ENCODE results near the gene SGSM1.

The SGSM1 gene

DNA sequence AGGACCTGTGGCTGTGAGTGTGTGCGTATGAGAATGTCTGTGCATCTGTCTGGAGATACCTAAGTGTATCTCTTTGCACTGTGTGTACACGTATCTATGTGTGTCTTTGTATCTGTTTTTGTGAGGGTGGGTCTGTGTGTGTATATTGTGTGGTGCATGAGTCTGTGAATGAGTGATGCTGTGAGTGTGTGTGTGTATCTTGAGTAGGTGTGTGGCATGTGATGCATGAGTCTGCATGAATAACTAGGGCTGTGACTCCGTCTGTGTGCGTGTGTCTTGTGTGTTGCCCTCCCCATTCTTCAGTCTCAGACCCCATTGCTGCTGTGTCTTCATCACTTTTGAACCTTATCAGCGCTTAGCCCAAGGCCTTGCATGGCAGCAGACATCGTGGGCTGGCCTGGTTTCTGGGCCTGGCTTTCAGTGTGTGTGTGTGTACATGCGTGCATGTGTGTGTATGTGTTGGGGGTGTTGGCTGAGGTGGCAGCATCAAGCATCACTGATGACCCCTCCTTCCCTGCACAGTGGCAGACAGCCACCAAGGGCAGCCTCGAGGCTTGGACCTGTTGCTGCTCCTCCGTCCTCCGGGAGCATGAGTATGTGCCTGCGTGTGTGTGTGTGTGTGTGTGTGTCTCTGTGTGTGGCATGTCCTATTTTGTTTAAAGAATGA lies 1.4 kb downstream of the SGSM1 start:
- no peak for DNase-seq (ENCODE audit: low read depth, low spot score)

DNA sequence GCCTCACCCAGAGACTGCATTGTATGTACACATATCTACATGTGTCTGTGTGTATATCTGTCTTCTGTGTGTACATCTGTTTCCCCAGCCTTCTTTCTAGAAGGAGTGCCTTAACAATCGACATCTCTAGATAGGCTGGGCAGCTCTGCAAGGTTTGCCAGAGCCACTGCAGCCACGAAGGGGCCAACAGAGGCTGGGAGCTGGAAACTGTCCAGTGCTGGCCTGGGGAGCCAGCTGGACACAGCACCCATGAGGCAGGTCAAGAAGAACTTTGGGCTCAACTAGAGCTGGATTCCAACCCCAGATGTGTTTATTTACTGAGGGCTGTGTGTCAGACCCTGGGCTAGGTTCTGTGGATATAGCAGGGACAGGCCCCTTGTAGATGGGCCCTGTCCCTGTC lies 3.3 kb downstream of the SGSM1 start:
- no peak for DNase-seq (ENCODE audit: low read depth, low spot score)

DNA sequence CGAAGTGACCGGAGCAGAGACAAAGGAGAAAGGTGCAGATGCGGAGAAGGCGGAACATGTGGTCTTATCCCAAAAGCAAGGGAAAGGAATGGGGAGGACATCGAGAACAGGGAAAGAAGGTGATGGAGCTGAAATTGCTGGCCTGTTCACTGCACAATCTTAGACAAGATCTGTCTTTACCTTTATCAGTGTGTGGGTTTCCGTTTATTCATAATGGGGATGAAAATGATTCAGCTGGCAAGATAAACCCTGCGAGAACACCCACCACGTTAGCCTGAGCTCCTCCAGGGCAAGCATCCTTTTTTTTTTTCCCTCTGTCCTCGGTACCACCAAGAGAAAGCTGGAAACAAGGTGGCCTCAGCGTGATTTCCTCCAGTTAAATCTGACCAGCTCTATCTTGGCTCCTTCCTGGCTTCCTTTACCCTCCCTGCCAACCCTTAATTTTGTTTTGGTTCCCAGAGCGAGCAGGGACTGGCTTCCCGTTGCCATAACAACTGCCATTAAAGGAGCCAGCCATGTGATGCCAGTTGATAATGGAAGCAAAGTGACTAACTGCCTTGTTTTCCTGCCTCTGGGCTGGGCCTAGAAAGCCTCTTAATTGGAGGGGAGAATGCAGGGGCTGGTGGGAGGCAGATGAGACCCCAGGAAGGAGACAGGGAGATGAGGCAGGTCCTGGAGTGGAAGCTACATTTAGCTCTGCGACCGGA lies 4.2 kb downstream of the SGSM1 start:
- no peak for DNase-seq (ENCODE audit: low read depth, low spot score)

DNA sequence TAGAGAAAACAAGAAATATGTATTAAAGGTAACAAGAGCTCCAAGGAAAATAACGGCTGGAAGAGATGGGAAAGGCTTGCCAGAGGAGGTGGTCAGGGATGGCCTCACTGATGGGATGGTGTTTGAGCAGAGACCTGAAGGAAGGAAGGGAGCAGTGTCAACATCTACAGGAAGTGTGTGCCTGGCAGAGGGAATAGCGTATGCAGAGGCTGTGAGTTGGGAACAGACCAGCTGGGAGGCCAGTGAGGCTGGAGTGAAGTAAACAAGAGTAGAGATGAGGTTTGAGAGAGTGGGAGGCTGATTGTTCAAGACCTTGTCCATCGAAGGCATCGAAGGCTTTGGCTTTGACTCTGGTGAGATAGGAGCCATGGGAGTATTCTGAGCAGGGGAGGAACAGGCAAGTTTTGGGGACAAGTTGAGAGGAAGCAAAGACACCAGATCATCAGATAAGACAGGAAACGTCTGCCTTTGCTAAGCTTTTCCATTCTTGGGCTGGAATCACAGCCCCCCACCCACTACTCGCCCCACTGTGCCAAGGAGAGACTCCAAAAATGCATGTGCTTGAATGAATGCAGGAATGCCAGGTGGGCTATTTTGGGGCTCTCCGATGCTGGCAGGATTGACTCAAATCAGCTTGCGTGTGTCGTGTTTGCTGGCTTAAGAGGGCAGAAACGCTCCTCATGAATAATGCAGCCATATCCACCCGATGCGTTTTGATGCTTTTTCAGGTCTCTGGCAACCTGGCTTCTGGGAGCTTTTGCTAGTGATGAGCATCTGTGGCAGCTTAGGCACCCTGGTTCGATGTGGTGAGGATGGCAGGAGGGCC lies 7.2 kb downstream of the SGSM1 start:
- no peak for DNase-seq (ENCODE audit: low read depth, low spot score)

DNA sequence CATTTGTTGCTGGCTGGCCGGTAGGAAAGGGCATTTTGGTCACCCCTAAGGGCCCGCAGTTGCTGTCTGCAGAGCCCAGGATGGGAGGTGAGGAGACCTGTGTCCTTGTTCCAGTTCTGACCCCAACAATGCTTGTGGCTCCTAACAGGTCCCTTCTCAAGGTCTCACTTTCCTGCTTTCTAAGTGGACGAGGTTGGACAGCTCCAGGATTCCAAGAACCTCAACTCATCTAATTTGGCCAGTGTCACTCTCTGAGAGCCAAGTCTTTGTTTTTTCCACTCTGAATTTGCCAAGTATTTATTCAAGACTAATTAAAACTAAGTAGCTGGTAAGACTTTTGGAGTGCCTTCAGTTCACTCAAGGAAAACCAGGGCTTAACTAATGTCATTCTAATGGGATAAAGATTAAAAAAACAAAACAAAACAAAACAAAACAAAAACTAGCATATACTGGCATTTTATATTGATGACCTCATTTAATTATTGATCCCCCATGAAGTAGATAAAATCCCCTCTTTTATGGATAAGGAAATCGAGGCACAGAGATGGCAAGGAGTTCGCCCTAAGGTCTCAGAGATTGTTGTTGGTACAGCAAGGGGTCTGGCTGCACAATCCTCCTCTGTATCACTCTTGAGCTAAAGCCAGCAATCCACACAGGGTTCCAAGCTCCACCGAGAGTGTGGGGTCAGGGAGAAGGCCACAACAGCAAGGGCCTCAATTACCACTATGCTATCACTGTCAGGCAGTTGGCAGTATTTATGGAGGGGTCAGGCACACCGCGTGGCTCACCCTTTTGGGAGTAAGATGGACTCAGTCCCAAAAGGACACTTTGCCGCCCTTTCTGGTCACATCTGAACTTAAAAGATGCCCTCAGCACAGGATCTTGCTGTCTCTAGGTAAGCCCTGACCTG lies 8.1 kb downstream of the SGSM1 start:
- no peak for DNase-seq (ENCODE audit: low read depth, low spot score)

DNA sequence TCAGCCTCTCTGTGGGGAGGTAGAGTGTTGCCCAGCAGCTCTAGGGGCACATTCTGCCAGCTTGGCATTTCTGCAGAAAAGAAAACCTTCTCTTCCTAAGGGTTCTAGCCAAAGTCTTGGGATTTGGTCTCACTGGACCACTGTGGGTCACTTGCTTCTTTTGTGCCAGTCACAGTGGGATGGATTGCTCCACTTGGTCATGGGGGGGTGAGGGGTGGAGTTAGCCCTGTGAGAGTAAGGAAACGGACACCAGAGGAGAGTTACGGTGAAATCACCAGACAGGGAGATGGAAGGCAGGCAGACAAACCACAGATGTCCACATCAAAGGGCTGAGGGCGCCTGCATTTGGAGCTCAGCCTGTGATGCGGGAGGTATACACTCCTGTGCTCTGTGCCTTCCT lies 10.8 kb downstream of the SGSM1 start:
- no peak for DNase-seq (ENCODE audit: low read depth, low spot score)

DNA sequence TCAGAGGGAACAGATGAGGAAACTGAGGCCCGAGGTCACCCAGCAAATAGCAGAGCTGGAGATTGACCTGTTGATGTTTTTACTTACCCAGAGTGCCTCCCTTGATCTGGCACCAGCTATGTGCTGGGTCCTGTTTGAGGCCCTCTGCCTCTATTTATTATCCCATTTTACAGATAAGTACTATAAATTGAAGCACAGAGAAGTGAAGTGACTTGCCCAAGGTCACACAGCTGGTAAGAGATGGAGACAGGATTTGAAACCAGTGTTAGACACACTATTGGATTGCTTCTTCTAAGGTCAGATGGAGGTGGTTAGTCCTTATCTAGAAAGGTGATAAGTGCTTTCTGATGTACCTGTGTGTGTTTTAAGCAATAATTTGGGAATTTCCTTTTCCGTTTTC lies 13.5 kb downstream of the SGSM1 start:
- no peak for DNase-seq (ENCODE audit: low read depth, low spot score)

DNA sequence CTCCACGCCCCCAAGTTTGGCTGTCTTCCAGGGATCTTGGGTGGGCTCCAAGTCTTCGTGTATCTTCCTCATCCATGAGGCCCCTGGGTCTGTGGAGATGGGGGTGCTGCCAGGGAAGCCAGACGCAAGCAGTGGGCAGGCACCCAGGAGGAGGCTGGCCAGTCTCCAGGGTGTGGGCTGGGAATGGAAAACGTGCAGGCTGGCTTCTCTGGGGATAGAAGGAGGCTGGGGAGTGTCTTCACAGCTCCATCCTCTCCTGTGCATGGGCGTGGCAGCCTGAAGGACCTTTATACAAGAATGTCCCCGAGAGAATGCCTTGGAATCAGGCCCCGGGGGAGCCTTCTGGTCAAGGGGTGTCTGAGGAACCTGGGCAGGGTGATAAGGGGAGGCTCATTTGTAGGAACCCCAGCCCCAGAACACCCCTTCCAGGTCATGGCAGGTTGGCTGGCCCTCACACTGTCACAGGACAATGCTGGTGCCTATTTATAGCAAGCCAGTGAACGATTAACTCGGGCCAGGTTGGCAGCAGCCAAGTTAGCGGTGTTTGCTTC lies 14.0 kb downstream of the SGSM1 start:
- no peak for DNase-seq (ENCODE audit: low read depth, low spot score)

DNA sequence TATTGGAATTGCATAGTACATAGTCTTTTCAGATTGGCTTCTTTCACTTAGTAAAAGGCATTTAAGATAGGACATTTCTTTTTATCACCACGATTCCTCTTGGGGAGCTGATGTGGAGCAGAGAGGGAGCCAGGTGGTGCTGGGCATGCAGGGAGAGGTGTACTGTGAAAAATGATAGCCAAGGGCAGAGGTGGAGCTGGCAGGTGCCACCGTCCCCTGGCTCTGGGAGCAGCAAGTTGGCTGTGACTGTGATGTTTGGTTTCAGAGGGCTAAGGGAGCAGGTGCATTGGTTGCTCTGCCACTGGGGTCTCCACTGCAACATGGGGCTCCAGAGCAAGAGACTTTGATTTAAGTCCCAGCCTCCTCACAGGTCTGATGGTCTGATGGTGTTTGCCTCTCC lies 16.5 kb downstream of the SGSM1 start:
- no peak for DNase-seq (ENCODE audit: low read depth, low spot score)

DNA sequence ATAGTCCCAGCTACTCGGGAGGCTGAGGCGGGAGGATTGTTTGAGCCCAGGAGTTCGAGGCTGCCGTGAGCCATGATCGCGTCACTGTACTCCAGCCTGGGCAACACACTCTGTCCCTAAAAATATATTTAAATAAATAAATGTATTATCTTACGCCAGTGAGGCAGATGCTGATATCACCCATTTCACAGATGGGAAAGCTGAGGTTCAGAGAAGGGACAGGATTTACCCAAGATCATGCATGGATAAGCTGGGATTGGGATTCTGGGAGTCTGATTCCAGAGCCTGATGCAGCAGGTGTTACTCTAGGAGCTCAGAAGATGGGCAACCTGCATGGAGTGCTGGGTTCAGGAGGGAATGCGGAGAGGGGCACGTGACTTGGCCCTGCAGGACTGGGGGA lies 17.8 kb downstream of the SGSM1 start:
- DNase-seq (ENCODE audit: low read depth, low spot score), result no peak

DNA sequence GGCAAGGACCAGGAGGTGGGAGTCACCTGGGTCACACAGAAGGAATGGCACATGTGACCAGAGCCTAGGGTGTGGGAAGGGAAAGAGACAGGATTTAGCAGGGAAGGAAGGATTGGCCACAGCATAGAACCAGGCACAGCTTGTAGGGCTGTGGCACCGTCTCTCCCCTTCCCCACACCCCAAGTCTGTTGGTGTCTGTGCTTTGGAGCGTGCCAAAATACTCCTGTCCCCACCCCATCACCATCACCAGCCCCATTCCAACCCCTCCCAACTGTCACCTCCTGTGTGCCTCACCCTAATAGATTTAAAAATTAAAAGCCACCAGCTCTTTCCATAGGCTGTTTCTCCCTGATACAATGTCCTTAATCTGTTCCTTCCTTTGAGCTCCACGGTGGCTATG lies 18.2 kb downstream of the SGSM1 start:
- no peak for DNase-seq (ENCODE audit: low read depth, low spot score)

DNA sequence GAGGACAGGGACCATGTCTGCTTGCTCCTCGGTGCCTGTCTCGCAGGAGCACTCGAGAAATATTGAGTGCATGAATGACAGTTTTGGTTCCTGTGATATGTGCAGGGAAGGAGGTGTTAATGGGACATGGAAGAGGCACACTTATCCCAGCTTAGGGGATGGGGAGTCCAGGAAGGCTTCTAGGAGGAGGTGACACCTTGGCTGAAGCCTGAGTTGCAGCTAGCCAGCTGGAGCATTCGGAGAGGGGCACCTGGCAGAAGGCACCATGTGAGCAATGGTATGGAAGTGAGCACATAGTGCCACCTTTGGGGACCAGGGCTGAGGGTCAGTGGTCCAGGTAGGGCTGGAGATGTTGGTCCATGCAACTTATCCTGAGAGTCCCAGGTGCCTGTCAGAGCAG lies 18.9 kb downstream of the SGSM1 start:
- DNase-seq (ENCODE audit: low read depth, low spot score), result no peak

DNA sequence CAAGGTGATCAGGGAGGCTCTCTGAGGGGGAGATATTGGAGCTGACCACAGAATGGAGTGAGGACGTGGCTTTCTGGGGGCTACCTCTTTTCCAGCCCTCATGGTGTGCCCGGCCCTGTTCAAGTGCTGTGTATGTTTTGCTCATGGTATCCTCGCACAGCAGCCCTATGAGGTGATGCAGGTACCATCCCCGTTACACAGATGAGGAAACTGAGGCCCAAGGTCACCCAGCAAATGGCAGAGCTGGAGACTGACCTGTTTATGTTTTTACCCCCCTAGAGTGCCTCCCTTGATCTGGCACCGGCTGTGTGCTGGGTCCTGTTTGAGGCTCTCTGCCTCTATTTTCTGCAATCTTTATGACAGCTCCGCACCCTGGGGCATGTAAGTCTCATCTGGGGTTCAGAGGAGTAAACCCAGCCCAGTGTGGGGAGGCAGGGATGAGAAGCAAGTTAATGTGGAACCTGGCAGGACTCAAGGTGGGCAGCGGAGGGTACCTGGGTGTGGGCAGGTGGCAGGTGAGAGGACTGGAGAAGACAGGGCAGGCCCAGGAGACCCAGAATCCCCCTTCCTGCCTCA lies 20.8 kb downstream of the SGSM1 start:
- no peak for DNase-seq (ENCODE audit: low read depth, low spot score)

DNA sequence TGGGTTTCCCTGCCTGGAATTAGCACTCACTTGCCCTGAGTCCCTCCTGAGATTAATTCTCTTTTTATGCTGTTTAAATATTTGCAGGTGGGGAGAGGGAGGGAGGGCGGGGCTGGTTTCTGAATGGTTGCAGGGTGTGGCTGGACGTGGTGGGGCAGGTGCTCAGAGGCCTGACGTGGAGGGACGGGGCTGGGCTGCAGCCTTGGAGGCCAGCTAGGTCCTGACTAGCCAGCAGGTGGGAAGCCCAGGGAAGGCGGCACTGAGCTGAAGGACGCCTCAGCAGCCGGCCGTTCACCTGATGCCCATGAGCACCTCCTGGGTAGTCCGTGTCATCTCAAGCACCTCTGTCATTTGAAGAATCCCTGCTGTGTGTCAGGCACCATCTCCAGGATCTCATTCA lies 21.3 kb downstream of the SGSM1 start:
- no peak for DNase-seq (ENCODE audit: low read depth, low spot score)

DNA sequence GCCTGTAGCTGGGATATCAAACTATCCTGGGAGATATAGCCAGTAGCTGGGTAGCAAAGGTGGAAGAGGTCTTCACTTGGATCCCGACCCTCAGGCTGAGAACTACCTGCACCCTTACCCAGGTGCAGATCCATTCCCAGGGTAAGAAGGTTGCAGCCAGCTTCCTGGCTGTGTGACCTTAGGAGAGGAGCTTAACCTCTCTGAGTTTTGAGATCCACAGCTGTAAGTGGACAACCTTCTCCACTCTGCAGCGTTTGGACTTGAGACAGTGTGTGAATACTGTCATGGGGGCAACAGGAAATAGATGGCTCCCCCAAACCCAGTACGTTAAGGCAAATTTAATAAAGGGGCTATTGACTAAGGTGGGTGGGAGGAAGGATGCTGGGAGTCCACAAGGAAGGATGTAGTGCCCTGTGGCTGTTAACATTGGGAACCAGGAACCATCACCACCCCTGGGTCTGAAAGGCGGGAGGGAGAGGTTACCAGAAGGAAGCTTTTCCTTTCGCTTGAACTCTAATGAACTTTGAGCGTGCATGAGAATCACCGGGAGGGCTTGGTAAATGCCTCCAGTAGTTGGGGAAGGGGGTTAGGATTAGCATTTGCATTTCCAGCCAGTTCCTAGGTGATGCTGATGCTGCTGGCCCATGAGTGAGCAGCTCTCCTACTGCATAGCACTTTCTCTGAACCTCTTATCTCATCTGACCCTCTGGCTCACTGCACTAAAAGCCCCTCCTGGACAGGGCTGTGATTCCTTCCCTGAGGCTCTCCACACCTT lies 24.4 kb downstream of the SGSM1 start:
- DNase-seq (ENCODE audit: low read depth, low spot score), result no peak

DNA sequence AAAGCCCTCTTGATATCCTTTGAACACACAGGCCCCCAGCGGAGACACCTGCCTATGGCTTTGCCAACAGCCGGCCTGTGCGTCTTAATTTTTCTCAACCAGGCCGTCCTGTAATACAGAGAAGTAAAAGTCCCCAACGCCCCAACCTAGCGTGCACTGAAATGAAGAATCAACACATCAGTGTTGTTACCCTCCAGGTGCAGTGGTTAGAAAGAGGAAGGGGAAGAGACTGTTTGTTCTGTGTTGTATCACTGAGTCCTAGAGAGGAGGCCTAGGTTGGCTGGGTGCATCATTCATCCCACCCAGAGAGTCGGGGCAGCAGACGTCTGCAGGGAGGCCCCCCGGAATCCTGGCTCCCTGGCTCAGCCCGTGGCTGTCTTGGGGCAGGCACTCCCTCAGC lies 25.7 kb downstream of the SGSM1 start:
- DNase-seq (ENCODE audit: low read depth, low spot score), result no peak

DNA sequence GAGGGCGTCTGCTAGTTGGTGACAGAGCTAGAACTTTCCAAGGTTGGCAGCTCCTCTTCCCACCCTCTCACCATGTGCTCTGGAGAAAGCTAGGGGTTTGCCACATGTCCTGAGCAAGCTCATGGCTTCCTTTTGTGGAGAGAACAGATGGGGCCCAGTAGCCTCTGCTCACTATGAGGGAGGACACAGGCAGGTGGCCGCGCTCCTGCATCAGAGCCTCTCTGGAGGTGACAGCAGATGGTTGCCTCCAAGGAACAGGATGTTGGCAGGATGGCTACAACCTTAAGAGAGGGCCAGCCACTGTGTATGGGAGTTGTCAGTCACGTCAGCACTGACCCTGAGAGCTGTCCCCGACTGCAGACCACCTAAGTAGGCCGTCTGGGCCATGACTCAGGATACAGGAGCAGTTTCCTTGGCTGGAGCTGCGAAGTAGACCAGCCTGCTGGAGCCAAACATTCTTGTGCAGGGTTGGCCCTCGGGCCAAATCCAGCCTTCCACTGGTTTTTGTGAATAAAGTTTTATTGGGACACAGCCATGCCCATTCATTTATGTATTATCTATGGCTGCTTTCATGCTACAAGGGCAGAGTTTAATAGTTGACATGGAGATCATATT lies 28.0 kb downstream of the SGSM1 start:
- no peak for DNase-seq (ENCODE audit: low read depth, low spot score)

DNA sequence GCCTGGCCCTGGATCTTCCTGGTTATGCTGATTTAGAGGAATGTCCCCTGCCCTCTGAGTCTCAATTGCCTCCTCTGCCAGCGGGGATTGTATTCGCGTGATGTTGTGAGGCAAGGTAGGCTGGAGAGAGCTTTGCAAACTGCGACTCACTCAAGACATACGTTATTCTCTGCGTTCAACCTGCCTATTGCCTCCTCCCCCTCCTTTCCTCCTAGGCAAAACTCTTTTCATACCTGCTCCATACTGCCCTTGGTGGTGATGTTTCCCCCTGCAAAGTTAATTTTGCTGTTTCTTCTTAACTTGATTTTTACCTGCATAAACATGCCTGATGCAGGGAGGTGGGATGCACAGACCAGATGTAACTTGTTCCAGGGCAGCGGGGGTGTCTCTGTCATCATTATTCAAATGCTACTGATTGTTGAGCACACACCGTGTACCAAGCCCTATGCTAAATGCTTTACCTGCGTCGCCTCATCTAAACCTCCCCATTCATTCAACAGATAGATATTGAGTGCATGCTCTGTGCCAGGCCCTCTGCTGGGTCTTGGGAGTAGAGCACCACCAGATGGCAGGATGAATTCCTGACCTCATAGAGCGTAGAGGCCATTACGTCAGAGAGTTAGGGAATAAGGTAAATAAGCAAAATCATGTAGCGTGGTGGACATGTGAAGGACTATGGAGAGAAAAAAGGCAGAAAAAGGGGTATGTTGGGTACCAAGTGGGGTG lies 29.0 kb downstream of the SGSM1 start:
- no peak for DNase-seq (ENCODE audit: low read depth, low spot score)

DNA sequence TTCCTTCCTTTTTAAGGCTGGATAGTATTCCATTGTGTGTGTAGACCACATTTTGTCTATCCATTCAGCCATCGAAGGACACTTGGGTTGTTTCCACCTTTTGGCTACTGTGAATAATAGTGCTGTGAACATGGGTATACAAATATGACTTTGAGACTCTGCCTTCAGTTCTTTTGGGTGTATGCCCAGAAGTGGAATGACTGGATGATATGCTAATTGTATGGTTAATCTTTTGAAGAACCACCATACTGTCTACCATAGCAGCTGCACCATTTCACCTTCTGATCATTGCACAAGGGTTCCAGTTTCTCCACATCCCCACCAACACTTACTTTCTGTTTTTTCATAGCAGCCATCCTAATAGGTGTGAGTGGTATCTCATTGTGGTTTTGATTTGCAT lies 30.3 kb downstream of the SGSM1 start:
- no peak for DNase-seq (ENCODE audit: low read depth, low spot score)
